Erythroblast (primary cell): Measurements from ENCODE around the gene XG.
"Not testable (repeated sequence)": the region's sequence is repeated elsewhere in the genome, so short reads cannot be mapped to it uniquely, and the experiment has no call there.

Experiments used
- DNase-seq, 2 experiments: peaks; one replicate each; lab custom pipeline; 2025; lab: John Stamatoyannopoulos, UW
- GATA1 ChIP-seq: IDR thresholded peaks from 2 replicates; pipeline ENCODE4 v1.6.1; 2011; ENCODE audit warnings: low read depth, mild to moderate bottlenecking, control low read depth, low read length, moderate library complexity
- POLR2A ChIP-seq: IDR thresholded peaks from 2 replicates; pipeline ENCODE4 v1.6.1; 2011; ENCODE audit warnings: mild to moderate bottlenecking, low read length

The XG gene

GRCh38 chrX:2751874-2752300, at the start of gene XG:
Gene XG (plus strand): TSS chrX:2752040. CDS start chrX:2752275, 235 bp downstream.
- not testable (repeated sequence) for DNase-seq

- DNase-seq: no peak
- TF ChIP-seq POLR2A: no peak
Measured at GRCh38 chrX:2703991-2704369, 47.9 kb upstream of the XG start.

- DNase-seq: no peak
- no peak for TF ChIP-seq POLR2A
- TF ChIP-seq GATA1: no peak
Measured at GRCh38 chrX:2705046-2705832, 46.6 kb upstream of the XG start.

- DNase-seq: no peak
- TF ChIP-seq POLR2A (no peak), GATA1 (no peak)
Measured at GRCh38 chrX:2707334-2707760, 44.5 kb upstream of the XG start.

GRCh38 chrX:2708021-2708420, 43.8 kb upstream of the XG start:
- TF ChIP-seq POLR2A: no peak
- no peak for TF ChIP-seq GATA1
- no peak for DNase-seq

GRCh38 chrX:2708592-2709188, 43.1 kb upstream of the XG start:
- DNase-seq: no peak
- no peak for TF ChIP-seq POLR2A
- no peak for TF ChIP-seq GATA1

- TF ChIP-seq POLR2A: no peak
- TF ChIP-seq GATA1: no peak
- no peak for DNase-seq
Measured at GRCh38 chrX:2709556-2709955, 42.3 kb upstream of the XG start.

- no peak for DNase-seq
Measured at GRCh38 chrX:2710041-2710840, 41.6 kb upstream of the XG start.

GRCh38 chrX:2711441-2711840, 40.4 kb upstream of the XG start:
- TF ChIP-seq GATA1 (no peak), POLR2A (no peak)
- DNase-seq: no peak

More at GRCh38 chrX:2710041-2710840, 41.6 kb upstream of the XG start:
- TF ChIP-seq GATA1: no peak
- no peak for TF ChIP-seq POLR2A

GRCh38 chrX:2712428-2712827, 39.4 kb upstream of the XG start:
- TF ChIP-seq GATA1 (no peak), POLR2A (no peak)
- DNase-seq: no peak

- TF ChIP-seq GATA1: no peak
- no peak for TF ChIP-seq POLR2A
- DNase-seq: no peak
Measured at GRCh38 chrX:2712890-2713840, 38.7 kb upstream of the XG start.

GRCh38 chrX:2714551-2714950, 37.3 kb upstream of the XG start:
- DNase-seq: no peak
- TF ChIP-seq POLR2A: no peak
- TF ChIP-seq GATA1: no peak

- TF ChIP-seq GATA1 (no peak), POLR2A (no peak)
- DNase-seq: no peak
Measured at GRCh38 chrX:2715066-2715600, 36.7 kb upstream of the XG start.
